ENCODE results near the gene CTSA.

CTSA gene

GRCh38 chr20:45934586-45935415, 43.7 kb downstream of the CTSA start, which contains the start of gene PCIF1:
PCIF1 (plus strand) TSS chr20:45934683; CDS start chr20:45939000, 4,317 bp downstream.
- in situ Hi-C loops (cut with HindIII; ENCODE audit: low sequenced_read_pairs): no loop called here

DNA sequence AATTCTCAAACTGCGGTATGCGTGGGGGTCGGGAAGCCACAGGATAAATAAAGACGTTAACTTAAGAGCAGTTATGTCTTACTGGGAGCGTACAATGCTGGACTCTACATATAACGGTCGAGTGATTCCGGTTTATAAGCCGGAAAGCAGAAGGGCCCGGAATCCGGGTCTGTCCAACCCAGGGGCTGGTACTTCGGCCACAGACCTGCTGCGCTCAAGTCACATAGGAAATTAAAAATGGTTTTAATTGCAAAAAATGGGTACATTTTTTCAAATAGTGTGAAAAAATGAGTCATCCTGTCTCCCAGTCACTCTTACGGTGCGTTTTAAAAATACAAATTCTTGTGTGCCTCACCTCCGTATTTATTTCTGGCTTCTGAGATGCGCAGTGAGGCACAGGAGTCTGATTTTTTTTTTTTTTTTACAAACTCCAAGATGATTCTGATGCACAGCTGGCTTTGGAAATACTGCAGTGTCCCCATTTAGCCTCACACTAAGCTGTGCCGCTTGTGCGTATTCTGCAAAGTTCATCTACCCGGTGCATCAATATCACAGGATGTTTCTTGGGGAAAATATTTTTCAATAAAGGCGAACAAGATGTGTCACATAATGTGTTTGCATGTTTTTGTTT, 44.4 kb downstream of the CTSA start:
- in situ Hi-C loops (cut with HindIII; ENCODE audit: low sequenced_read_pairs): no loop called here

DNA sequence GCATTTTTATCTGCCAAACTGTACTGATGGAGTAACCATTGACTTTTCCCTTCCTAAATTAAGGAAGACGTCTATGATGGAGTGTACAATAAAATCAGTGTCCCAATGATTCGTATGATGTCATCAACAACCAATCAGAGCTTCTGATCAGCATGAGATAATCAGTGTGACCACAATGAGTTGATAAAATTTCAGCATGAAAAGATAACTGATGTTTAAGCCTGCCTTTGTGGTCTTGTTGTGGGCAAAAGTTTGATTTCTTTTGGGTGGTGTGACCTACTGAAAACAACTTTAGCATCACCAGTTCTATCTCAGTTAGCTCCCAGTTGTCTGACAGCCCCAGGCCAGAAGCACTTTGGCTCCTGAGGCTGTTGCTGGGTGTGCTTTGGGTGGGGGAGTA, 46.6 kb downstream of the CTSA start:
- in situ Hi-C loops (cut with HindIII; ENCODE audit: low sequenced_read_pairs): no loop called here

GRCh38 chr20:45938727-45939438, 47.7 kb downstream of the CTSA start:
- in situ Hi-C loops (cut with HindIII; ENCODE audit: low sequenced_read_pairs): no loop called here

DNA sequence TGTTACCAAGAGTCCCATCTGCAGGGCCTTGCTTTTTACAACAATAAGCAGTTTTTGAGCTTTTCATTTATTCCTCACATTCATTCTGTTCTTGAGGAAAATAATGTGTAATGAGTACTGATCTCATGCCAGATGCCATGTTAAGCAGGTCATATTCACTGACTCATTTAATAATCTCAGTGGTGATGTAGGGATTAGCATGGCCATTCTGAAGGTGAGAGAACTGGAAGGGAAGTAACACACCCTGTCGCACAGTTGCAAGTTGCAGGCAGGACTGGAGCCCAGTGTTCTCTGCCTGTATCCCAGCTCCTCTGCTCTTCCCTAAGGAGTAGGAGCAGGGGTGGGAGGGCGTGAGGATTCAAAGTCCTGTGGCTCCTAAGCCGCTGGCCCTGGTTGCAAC, 48.9 kb downstream of the CTSA start:
- in situ Hi-C loops (cut with HindIII; ENCODE audit: low sequenced_read_pairs): loop anchor here (5.0 kb wide), 1 partner anchor 48 kb away; the partner anchor contains the start of genes CTSA and NEURL2

DNA sequence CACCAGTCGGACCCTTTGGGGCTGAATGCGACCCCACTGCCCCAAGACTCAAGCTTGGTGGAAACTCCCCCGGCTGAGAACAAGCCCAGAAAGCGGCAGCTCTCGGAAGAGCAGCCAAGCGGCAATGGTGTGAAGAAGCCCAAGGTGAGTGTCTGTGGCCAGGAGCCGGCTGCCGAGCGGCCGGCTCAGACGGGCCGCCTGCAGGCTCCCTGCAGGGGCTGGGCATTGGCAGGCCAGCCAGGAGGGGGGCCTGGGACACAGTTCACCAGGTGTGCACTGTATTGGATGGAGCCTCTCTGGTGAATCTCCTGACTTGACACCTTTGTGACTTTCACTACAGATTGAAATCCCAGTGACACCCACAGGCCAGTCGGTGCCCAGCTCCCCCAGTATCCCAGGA, 49.3 kb downstream of the CTSA start:
- in situ Hi-C loops (cut with HindIII; ENCODE audit: low sequenced_read_pairs): loop anchor here (5.0 kb wide), 1 partner anchor 48 kb away; the partner anchor contains the start of genes CTSA and NEURL2

DNA sequence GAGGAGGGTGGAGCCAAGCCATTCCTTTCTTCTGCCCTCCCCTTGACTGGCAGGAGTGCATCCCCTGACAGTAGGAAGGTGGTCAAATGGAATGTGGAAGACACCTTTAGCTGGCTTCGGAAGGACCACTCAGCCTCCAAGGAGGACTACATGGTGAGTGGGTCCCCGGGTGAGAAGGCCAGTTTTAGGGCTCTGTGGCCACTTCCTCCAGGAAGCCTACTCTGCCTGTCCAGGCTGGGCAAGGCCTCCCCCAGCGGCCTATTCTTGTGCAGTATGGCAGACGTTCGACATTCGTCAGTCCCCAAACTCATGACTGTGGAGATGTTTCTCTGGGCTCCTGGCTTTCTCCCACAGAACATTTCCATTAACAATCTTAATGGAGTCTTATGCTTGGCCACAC, 52.5 kb downstream of the CTSA start:
- in situ Hi-C loops (cut with HindIII; ENCODE audit: low sequenced_read_pairs): loop anchor here (5.0 kb wide), 1 partner anchor 51 kb away; the partner anchor contains the start of genes CTSA and NEURL2

DNA sequence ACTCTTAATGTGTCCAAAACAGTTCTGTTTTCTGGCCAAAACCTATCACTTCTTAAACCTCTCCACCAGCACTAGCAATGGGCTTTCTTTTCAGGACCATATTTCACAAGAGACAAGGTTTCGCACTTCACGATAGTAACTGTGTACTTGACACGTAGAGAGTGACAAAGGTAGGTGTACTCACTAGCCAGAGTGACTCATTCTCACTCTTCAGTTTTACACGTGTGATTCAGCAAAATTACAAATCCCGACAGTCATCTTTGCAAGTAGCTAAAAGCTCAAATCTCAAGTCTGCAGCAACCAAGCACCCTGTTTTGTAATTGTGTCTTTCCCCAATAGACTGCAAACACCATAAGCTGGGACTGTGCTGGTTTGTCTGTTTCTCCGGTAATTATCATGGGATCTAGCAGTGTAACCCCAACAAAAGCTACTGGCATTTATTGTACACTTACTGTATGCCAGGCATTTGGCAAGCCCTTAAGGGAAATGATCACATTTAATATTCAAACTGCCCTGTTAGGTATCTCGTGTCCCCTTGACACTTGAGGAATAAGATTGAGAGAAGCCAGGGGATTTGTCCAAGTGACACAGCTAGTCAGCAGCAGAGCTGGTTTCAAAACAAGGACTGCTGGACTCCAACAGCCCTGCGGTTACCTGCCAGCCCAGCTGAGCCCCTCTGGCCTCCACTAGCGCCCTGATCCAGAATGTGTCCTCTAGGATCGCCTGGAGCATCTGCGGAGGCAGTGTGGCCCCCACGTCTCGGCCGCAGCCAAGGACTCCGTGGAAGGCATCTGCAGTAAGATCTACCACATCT, 53.2 kb downstream of the CTSA start:
- in situ Hi-C loops (cut with HindIII; ENCODE audit: low sequenced_read_pairs): loop anchor here (5.0 kb wide), 1 partner anchor 52 kb away; the partner anchor contains the start of genes CTSA and NEURL2

- in situ Hi-C loops (cut with HindIII; ENCODE audit: low sequenced_read_pairs): loop anchor here (5.0 kb wide), 1 partner anchor 53 kb away; the partner anchor contains the start of genes CTSA and NEURL2
These were observed 54.0 kb downstream of the CTSA start for GRCh38 chr20:45944965-45945677.

DNA sequence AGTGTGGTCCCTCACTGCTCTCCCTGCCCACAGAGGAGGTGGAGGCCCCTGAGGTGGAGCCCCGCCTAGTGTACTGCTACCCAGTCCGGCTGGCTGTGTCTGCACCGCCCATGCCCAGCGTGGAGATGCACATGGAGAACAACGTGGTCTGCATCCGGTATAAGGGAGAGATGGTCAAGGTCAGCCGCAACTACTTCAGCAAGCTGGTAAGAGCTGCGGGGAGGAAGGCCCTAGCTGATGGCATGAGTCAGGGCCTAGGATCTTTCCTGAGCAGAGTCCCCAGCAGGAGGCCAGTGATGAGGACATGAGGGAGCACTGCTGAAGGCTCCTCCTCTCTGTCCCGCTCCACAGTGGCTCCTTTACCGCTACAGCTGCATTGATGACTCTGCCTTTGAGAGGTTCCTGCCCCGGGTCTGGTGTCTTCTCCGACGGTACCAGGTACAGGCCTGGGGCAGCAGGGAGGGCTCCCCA, 54.6 kb downstream of the CTSA start:
- in situ Hi-C loops (cut with HindIII; ENCODE audit: low sequenced_read_pairs): no loop called here

DNA sequence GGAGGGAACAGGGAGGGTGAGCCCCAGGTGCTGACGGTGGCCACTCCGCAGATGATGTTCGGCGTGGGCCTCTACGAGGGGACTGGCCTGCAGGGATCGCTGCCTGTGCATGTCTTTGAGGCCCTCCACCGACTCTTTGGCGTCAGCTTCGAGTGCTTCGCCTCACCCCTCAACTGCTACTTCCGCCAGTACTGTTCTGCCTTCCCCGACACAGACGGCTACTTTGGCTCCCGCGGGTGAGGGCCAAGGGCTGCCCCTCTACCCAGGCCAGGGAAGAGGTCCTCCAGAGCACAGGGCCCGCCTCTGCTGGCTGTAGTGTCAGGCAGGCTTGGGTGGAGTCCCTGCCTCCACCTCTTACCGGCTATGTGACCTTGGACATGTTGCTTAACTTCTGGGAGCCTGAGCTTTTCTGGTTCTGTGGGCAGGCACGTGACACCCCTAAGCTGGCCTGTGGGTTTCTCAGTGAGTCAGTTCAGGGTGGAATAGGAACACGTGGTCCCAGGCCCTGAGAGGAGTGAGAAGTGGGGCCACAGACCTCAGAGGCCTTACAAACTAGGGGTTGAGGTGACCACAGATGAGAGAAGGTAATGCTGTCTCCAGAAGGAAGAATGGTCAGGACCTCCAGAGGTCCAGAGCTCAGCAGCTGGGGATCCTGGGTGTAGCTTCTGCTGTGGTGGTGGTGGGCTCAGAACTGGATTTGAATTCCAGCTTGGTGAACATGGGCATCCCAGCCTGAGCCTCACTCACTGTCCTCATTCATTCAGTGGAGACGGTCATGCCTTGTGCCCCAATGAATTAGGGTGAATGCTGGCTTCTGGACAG, 55.2 kb downstream of the CTSA start:
- in situ Hi-C loops (cut with HindIII; ENCODE audit: low sequenced_read_pairs): no loop called here

DNA sequence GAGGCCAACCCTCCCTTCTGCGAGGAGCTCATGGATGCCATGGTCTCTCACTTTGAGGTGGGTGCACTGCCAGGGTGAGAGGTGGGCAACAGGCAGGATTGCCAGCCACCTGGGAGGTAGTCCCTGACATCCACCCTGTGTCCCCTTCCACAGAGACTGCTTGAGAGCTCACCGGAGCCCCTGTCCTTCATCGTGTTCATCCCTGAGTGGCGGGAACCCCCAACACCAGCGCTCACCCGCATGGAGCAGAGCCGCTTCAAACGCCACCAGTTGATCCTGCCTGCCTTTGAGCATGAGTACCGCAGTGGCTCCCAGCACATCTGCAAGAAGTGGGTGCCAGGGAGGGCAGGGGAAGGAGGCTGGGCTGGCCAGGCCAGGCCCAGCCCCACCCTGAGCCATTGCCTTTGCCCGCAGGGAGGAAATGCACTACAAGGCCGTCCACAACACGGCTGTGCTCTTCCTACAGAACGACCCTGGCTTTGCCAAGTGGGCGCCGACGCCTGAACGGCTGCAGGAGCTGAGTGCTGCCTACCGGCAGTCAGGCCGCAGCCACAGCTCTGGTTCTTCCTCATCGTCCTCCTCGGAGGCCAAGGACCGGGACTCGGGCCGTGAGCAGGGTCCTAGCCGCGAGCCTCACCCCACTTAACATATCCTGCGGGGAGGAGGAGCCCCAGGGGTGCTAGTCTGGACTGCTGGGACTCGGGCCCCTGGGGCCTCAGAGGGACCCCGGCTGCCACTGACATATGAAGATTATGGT, 56.2 kb downstream of the CTSA start:
- in situ Hi-C loops (cut with HindIII; ENCODE audit: low sequenced_read_pairs): no loop called here

DNA sequence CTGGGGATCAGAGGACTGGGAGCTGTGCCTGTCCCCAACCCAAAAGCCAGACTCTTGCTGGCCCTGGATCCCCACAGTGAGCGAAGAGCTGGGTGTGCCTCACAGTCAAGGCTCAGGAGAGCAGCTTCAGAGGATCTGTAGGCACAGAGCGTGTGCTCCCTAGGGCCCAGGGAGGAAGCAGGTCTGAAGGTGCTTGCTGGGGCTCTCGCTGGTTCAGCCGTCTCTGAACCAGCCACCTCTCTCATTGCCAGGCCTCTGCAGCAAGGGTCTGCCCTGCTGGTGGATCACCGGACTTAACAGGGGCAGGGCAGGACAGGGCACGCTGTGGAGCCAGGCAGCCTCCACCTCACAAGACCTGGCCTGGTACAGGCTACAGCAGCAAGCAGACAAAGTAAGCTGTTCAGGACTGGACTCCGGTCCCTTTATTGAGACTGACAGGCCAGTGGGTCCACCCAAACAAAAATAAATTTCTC, 57.2 kb downstream of the CTSA start:
- in situ Hi-C loops (cut with HindIII; ENCODE audit: low sequenced_read_pairs): no loop called here
